H1 (cell line): Measurements from ENCODE around the gene CAMK2A. TPM values are rescaled to one million over a fixed set of nuclear protein-coding genes. Genes with fewer than 3 reads are reported as not detected.

ENCODE experiments used
- CHD2 ChIP-seq: IDR thresholded peaks from 2 replicates; pipeline ENCODE4 v1.6.1; 2012; ENCODE audit warnings: low read length, improper control_type of control experiment
- EP300 ChIP-seq, 2 experiments: IDR thresholded peaks; 1 replicate in 1 of 2; 2 replicates in 1 of 2; pipeline ENCODE4 v1.6.1; 2011 to 2012; ENCODE audit warnings: low read depth in 2 of 2, low read length in 2 of 2, mild to moderate bottlenecking in 2 of 2, borderline replicate concordance in 1 of 2, inconsistent platforms in 1 of 2, moderate library complexity in 1 of 2
- FOSL1 ChIP-seq: IDR thresholded peaks from 2 replicates; pipeline ENCODE4 v1.6.1; 2011; ENCODE audit warnings: mild to moderate bottlenecking, low read depth, low read length, moderate library complexity; ENCODE audit not compliant: insufficient read depth
- NRF1 ChIP-seq: IDR thresholded peaks from 2 replicates; pipeline ENCODE4 v1.6.1; 2011; ENCODE audit warnings: mild to moderate bottlenecking, low read depth, low read length, improper control_type of control experiment
- RAD21 ChIP-seq, 2 experiments: IDR thresholded peaks in 1 of 2; conservative IDR thresholded peaks in 1 of 2; 2 replicates each; pipeline ENCODE4 v1.6.1; 2011; ENCODE audit warnings: low read depth in 2 of 2, low read length in 2 of 2, improper control_type of control experiment in 1 of 2, inconsistent platforms in 1 of 2, mild to moderate bottlenecking in 1 of 2, moderate library complexity in 1 of 2
- RNF2 ChIP-seq: fragments of 200-900, 300-1000 bp; sonication (generic); IDR thresholded peaks from 2 replicates; pipeline ENCODE4 v1.7.1; 2016; ENCODE audit warnings: borderline replicate concordance, low read depth, mild to moderate bottlenecking, antibody characterized with exemption, low read length; ENCODE audit not compliant: poor library complexity, severe bottlenecking; ENCODE audit errors: missing control alignments
- polyA plus RNA-seq, 7 experiments: library from polyadenylated mRNA; depleted of rRNA in 3 of 7; stranded (reverse) in 5 of 7; unstranded in 2 of 7; fragments of >200 nt in 5 of 7; fragments of 200-250 nt in 2 of 7; gene quantifications; 1 replicate in 5 of 7; 2 replicates in 1 of 7; 4 replicates in 1 of 7; pipeline versions ENCODE4 v1.2.1 to v1.2.3, GENCODE V29; 2011 to 2013; ENCODE audit warnings: missing spikeins in 2 of 7, mixed read lengths in 2 of 7
- total RNA-seq: library from RNA; stranded (reverse); fragmentation: NEBNext Ultra II Directional; extraction: Animal tissue kit (Norgen Biotek cat#: 25700); gene quantifications from 2 replicates; pipeline ENCODE4 v1.2.1, GENCODE V29; 2021
- TF ChIP-seq, protein P1 (sequence below): fragments of 300-600 bp; sonication (generic); IDR thresholded peaks from 2 replicates; pipeline ENCODE4 v1.7.1; 2012; ENCODE audit warnings: low read length, moderate library complexity, mild to moderate bottlenecking, inconsistent platforms; ENCODE audit not compliant: insufficient replicate concordance

Gene CAMK2A
- total and polyA plus RNA-seq, 2 of the 8 experiments (the other 6 are each of a cell fraction or from before 2014, with no cell fraction given) = 0.20 to 0.28 TPM

DNA sequence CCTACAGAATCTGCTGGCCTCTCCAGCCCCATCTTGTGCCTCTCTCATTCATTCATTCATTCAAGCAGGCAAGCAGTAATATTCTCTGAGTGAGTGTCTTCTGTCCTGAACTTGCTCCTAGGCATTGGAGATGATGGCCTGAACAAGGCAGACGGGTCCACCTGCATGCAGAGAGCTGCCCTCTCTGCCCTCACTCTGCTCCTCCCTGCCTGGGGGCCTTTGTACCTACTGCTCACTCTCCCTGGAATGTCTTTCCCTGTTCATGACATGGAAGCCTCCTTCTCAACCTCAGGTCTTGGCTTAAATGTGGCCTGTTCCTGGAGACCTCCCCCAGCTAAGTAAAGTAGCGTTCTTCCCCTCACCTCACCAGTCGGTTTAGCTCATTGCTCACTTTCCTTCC lies 116.4 kb downstream of the CAMK2A start (continued):
- TF ChIP-seq, protein P1, sequence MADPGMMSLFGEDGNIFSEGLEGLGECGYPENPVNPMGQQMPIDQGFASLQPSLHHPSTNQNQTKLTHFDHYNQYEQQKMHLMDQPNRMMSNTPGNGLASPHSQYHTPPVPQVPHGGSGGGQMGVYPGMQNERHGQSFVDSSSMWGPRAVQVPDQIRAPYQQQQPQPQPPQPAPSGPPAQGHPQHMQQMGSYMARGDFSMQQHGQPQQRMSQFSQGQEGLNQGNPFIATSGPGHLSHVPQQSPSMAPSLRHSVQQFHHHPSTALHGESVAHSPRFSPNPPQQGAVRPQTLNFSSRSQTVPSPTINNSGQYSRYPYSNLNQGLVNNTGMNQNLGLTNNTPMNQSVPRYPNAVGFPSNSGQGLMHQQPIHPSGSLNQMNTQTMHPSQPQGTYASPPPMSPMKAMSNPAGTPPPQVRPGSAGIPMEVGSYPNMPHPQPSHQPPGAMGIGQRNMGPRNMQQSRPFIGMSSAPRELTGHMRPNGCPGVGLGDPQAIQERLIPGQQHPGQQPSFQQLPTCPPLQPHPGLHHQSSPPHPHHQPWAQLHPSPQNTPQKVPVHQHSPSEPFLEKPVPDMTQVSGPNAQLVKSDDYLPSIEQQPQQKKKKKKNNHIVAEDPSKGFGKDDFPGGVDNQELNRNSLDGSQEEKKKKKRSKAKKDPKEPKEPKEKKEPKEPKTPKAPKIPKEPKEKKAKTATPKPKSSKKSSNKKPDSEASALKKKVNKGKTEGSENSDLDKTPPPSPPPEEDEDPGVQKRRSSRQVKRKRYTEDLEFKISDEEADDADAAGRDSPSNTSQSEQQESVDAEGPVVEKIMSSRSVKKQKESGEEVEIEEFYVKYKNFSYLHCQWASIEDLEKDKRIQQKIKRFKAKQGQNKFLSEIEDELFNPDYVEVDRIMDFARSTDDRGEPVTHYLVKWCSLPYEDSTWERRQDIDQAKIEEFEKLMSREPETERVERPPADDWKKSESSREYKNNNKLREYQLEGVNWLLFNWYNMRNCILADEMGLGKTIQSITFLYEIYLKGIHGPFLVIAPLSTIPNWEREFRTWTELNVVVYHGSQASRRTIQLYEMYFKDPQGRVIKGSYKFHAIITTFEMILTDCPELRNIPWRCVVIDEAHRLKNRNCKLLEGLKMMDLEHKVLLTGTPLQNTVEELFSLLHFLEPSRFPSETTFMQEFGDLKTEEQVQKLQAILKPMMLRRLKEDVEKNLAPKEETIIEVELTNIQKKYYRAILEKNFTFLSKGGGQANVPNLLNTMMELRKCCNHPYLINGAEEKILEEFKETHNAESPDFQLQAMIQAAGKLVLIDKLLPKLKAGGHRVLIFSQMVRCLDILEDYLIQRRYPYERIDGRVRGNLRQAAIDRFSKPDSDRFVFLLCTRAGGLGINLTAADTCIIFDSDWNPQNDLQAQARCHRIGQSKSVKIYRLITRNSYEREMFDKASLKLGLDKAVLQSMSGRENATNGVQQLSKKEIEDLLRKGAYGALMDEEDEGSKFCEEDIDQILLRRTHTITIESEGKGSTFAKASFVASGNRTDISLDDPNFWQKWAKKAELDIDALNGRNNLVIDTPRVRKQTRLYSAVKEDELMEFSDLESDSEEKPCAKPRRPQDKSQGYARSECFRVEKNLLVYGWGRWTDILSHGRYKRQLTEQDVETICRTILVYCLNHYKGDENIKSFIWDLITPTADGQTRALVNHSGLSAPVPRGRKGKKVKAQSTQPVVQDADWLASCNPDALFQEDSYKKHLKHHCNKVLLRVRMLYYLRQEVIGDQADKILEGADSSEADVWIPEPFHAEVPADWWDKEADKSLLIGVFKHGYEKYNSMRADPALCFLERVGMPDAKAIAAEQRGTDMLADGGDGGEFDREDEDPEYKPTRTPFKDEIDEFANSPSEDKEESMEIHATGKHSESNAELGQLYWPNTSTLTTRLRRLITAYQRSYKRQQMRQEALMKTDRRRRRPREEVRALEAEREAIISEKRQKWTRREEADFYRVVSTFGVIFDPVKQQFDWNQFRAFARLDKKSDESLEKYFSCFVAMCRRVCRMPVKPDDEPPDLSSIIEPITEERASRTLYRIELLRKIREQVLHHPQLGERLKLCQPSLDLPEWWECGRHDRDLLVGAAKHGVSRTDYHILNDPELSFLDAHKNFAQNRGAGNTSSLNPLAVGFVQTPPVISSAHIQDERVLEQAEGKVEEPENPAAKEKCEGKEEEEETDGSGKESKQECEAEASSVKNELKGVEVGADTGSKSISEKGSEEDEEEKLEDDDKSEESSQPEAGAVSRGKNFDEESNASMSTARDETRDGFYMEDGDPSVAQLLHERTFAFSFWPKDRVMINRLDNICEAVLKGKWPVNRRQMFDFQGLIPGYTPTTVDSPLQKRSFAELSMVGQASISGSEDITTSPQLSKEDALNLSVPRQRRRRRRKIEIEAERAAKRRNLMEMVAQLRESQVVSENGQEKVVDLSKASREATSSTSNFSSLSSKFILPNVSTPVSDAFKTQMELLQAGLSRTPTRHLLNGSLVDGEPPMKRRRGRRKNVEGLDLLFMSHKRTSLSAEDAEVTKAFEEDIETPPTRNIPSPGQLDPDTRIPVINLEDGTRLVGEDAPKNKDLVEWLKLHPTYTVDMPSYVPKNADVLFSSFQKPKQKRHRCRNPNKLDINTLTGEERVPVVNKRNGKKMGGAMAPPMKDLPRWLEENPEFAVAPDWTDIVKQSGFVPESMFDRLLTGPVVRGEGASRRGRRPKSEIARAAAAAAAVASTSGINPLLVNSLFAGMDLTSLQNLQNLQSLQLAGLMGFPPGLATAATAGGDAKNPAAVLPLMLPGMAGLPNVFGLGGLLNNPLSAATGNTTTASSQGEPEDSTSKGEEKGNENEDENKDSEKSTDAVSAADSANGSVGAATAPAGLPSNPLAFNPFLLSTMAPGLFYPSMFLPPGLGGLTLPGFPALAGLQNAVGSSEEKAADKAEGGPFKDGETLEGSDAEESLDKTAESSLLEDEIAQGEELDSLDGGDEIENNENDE = no peak
- TF ChIP-seq NRF1 (no peak), CHD2 (no peak), RNF2 (no peak), FOSL1 (no peak), RAD21 (IDR thresholded peaks at IDR 0.05 in 1 of 2, conservative IDR thresholded peaks at IDR 0.05 in 1 of 2; ENCODE audit: low read depth in 2 of 2, low read length in 2 of 2) (no peak), EP300 (IDR thresholded peaks at IDR 0.05; ENCODE audit: borderline replicate concordance in 1 of 2, low read depth in 2 of 2, low read length in 2 of 2) (no peak)
